IPS-11a (cell line): ENCODE measurements around the gene GEMIN4.
A peak's percentile ranks its signal among the peaks of the same experiment; 100 is the strongest.

ENCODE experiments used
- H3K4me3 ChIP-seq: one replicate; pipeline ENCODE4 v1.5.1; 2013; ENCODE audit warnings: low read depth, low read length, control low read depth

Gene GEMIN4

GRCh38 chr17:744937-745336 lies 7.1 kb downstream of the GEMIN4 start:
- no peak overlapping the region for H3K4me3 ChIP-seq

- no peak overlapping the region for H3K4me3 ChIP-seq
Observed at GRCh38 chr17:743139-743538, 8.9 kb downstream of the GEMIN4 start.

- H3K4me3 ChIP-seq, result no peak overlapping the region
Observed at GRCh38 chr17:742147-742793, 9.8 kb downstream of the GEMIN4 start.

- H3K4me3 ChIP-seq, result no peak overlapping the region
Observed at GRCh38 chr17:740240-741017, 11.6 kb downstream of the GEMIN4 start.

GRCh38 chr17:737561-738113 lies 14.4 kb downstream of the GEMIN4 start:
- no peak overlapping the region for H3K4me3 ChIP-seq

DNA sequence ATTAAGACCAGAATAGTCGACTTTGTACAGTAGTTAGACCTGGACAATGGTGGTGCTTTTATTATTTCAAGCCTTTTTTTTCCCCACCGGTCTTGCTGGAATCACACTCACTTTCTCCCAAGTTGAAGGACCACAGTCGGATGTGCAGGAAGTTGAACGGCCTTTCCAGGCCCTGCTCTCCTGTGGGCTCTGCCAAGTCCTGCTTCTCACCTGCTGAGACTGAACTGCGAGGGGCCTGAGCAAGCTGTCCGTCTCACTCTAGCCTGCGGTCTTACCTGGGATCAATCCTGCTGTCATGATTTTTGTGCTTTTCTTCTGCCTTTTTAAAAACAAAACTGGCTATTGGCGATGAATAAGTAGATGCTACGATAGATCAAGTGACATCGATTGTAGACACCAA lies 18.3 kb downstream of the GEMIN4 start:
- H3K4me3 ChIP-seq, result peak overlapping the region; percentile 67

DNA sequence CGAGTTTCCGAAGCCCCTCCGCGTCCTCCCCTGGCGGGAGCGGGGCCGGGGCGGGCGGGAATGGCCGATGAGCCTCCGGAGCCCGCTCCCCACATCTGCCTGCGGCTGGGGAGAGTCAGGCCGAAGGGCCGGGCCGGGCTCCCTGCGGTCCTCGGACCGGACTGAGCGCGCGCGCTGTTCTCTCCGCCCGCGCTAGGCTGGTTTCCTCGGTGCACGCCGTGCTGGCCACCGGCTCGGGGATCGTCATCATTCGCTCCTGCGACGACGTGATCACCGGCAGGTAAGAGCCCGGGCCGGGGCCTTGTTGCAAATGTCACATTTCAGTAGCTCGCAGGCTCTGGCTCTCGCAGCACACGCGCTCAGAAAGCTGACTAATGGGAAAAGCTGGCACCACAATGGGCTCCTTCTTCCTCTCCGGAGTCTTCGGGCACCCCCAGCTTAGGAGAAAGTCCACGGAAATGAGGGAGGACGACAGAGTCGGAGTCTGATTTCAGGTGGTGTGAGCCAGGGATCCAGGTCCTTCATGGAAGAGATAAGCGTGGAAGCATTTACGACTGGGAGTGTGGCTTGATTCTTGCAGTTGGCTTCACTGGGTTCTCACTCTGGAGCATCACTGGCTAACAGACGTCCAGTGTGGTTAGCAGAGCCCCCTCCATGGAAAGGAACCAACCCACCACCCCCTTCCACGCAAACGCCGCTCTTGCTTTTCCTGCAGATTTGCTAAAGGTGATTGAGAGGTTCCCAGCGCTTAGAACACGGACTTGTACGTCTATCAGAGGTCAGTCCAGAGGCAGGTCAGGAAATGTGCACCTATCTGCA lies 19.0 kb downstream of the GEMIN4 start:
- peak overlapping the region; percentile 67 for H3K4me3 ChIP-seq

GRCh38 chr17:732067-732901 lies 19.8 kb downstream of the GEMIN4 start, which contains the start of gene TLCD3A:
Gene TLCD3A, plus strand, starts transcription at chr17:732596. Its CDS starts 52 bp downstream, at chr17:732648.
- peak within 1 kb of the TSS; percentile 67 for H3K4me3 ChIP-seq

DNA sequence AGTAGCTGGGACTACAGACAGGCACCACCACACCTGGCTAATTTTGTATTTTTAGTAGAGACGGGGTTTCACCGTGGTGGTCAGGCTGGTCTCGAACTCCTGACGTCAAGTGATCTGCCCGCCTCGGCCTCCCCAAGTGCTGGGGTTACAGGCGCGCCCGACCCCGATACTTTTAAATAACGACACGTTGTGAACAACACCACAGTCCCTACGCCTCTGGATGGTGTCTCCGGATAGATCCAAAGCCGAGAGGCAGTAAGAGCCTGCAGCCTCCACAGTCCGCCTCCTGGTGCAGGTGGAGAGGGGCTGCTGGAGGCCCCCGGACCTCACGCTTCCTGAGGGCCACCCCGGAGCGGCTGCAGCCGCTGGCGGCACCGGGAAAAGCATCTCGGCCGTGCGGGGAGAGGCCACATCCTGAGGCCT lies 20.4 kb downstream of the GEMIN4 start:
- H3K4me3 ChIP-seq, result peak overlapping the region; percentile 54

GRCh38 chr17:728911-729310 lies 23.2 kb downstream of the GEMIN4 start:
- H3K4me3 ChIP-seq, result no peak overlapping the region

DNA sequence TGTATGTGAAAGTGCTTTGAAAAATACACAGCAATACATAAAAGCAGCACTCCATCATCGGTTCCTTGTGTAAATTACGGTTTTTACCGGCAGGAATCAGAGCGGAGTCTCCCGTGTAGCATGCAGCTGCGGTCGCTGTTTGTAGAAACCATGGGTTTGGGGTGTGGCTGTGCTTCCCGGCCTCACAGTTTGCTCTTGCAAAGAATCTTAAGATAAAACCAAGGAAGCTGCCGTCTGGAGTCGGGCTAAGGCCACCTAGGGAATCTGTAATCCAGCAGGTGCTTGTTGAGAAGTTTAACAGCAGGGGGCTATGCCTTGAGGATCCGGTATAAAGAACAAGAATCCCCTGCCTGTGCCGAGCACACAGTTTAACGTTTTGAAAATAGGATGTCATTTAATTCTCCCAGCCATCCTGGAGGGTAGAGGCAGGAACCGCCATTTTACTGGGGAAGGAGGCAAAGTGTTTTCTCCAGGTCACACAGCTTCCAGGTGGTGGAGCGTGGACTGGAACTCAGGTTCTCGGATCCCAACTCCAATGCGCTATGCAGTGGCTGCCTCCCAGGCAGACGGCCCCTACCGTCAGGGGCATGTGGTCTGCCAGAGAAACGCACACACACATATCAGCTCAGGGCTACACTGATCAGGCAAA lies 25.7 kb downstream of the GEMIN4 start:
- no peak overlapping the region for H3K4me3 ChIP-seq

- H3K4me3 ChIP-seq, result no peak overlapping the region
Observed at GRCh38 chr17:725746-726145, 26.3 kb downstream of the GEMIN4 start.

GRCh38 chr17:725084-725483 lies 27.0 kb downstream of the GEMIN4 start:
- no peak overlapping the region for H3K4me3 ChIP-seq

- no peak overlapping the region for H3K4me3 ChIP-seq
Observed at GRCh38 chr17:721540-721937, 30.5 kb downstream of the GEMIN4 start.

DNA sequence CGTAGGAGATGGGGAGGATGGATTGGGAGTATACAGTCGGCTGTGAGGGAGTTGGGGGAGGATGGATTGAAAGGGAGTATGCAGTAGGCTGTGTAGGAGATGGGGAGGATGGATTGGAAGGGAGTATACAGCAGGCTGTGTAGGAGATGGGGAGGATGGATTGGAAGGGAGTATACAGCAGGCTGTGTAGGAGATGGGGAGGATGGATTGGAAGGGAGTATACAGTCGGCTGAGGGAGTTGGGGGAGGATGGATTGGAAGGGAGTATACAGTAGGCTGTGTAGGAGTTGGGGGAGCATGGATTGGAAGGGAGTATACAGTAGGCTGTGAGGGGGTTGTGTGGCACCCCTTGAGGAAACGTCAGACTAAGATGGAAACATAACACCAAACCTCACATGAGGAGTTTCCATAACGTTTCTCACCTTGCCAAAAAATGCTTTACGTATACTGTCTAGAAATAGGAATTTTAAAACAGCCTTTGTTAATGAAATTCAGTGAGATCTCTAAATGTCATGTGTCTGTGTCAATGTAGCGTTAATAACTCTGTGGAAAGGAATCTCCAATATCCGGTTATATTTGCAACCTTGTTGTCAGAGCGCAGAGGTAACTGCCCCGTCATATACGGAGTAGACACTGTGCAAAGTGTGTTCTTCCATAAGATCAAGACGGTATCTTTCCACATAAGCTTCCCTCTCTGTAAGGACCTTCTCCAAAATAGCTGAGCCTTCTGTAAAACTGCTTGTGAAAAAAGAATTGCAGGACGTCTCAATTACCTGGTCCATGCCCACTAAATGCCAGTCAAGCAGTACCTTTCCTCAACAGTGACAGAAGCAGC lies 31.1 kb downstream of the GEMIN4 start:
- no peak overlapping the region for H3K4me3 ChIP-seq

DNA sequence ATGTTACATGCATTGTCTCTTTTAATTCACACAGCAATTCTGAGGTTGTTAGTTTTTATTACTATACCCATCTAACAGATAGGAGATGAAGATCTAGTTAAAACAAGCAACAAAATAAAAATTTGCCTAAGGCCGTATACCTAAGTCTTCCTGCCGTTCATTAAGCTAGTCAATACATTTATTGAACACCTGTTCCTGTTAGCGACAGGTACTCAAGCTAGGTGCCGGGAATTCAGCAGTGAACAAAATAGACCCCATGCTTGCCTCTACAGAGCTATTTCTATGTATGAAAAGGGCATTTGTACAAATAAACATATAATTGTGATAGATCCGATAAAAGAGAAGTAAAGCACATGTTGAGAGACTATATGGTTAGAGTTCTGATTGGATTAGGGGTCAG lies 34.0 kb downstream of the GEMIN4 start:
- H3K4me3 ChIP-seq, result no peak overlapping the region

GRCh38 chr17:708132-708531 lies 43.9 kb downstream of the GEMIN4 start:
- H3K4me3 ChIP-seq, result no peak overlapping the region

- H3K4me3 ChIP-seq, result no peak overlapping the region
Observed at GRCh38 chr17:705863-706262, 46.2 kb downstream of the GEMIN4 start.

DNA sequence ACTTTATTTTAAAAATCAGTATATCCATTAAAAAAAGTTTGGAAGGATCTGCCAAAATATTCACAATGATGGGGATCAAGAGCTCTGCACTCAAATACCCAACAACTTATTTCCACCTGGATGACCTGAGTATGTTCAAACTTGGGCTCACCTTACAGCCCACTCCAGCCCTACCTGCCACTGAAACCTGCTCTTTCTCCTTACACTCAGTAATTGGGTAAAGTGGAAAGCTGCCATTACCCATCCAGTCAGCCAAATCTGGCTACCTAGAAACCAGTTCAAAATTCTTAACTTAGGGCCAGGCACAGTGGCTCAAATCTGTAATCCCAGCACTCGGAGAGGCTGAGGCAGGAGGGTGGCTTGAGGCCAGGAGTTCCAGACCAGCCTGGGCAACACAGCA lies 47.1 kb downstream of the GEMIN4 start:
- no peak overlapping the region for H3K4me3 ChIP-seq
